Suprapubic skin (tissue), 4 donors: ENCODE results near the gene SETDB2. TPM values are rescaled to one million over a fixed set of nuclear protein-coding genes. Genes with fewer than 3 reads are reported as not detected.

Experiments used
- DNase-seq, 2 donors: peaks; one replicate each; pipeline ENCODE4 v3.0.0-alpha.2; 2019; ENCODE audit warnings: low spot score in 2 of 2
- H3K27ac ChIP-seq: fragments of 200-600 bp; sonication (generic); one replicate; pipeline ENCODE4 v1.5.1; 2019
- H3K27me3 ChIP-seq: fragments of 200-600 bp; sonication (generic); one replicate; pipeline ENCODE4 v1.5.1; 2019
- H3K36me3 ChIP-seq: fragments of 200-600 bp; sonication (generic); one replicate; pipeline ENCODE4 v1.5.1; 2019
- H3K4me1 ChIP-seq: fragments of 200-600 bp; sonication (generic); one replicate; pipeline ENCODE4 v1.5.1; 2019
- H3K4me3 ChIP-seq: fragments of 200-600 bp; sonication (generic); one replicate; pipeline ENCODE4 v1.5.1; 2019; ENCODE audit warnings: mild to moderate bottlenecking
- H3K9me3 ChIP-seq: fragments of 200-600 bp; sonication (generic); one replicate; pipeline ENCODE4 v1.5.1; 2019
- EP300 ChIP-seq: sonication (generic); formaldehyde crosslinking; IDR thresholded peaks from one replicate; pipeline ENCODE4 v1.6.1; 2017; ENCODE audit warnings: antibody characterized with exemption
- POLR2A ChIP-seq, 2 donors: fragments of 450-650 bp; IDR thresholded peaks; one replicate each; pipeline ENCODE4 v1.6.1; 2017; ENCODE audit warnings: antibody characterized with exemption in 2 of 2, mild to moderate bottlenecking in 2 of 2, moderate library complexity in 2 of 2
- POLR2AphosphoS5 ChIP-seq, 3 donors: sonication (generic); formaldehyde crosslinking; IDR thresholded peaks; one replicate each; pipeline ENCODE4 v1.6.1; 2017; ENCODE audit warnings: antibody characterized with exemption in 3 of 3
- WGBS: methylation state at CpG from one replicate; pipeline ENCODE4 v1.1.5; 2018; 5-methylcytosine and 5-hydroxymethylcytosine counted together
- total RNA-seq, 4 donors: library from RNA; depleted of rRNA; stranded (reverse); fragments of >200 nt; gene quantifications; one replicate each; pipeline ENCODE4 v1.1.0, GENCODE V29; 2016
- TF ChIP-seq, protein P1 (sequence below), 2 donors: fragments of 200-600 bp in 1 of 2; fragments of 450-650 bp in 1 of 2; sonication (generic) in 1 of 2; IDR thresholded peaks; one replicate each; pipeline ENCODE4 v1.5.1; 2016 to 2019; ENCODE audit warnings: antibody characterized with exemption in 2 of 2, mild to moderate bottlenecking in 1 of 2, moderate library complexity in 1 of 2

Gene SETDB2
- total RNA-seq, 4 donors from 2014 or later: 5.3 to 19.8 (median 11.0) TPM

DNA sequence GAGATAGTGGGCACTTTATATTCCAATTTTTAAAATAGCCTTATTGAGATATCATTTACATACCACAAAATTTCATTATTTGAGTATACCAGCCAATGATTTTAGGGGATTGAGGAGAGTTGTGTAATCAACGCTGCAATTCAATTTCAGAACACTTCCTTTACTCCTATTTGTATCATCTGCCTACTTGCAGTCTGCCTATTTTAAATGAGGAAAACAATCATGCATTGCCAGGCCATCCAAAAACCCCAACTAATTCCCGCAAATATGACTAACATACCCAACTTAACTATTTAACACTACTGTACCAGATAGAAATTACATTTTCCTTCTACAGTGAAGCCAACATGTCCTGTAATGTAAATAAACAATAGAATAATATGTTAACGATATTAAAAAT is 26.9 kb upstream of the SETDB2 start:
- H3K4me1 ChIP-seq: no peaks in the 10 kb centered on the region
- TF ChIP-seq POLR2A (IDR thresholded peaks at IDR 0.05) (no peak), EP300 (no peak), POLR2AphosphoS5 (IDR thresholded peaks at IDR 0.05) (no peak)
- TF ChIP-seq, protein P1, sequence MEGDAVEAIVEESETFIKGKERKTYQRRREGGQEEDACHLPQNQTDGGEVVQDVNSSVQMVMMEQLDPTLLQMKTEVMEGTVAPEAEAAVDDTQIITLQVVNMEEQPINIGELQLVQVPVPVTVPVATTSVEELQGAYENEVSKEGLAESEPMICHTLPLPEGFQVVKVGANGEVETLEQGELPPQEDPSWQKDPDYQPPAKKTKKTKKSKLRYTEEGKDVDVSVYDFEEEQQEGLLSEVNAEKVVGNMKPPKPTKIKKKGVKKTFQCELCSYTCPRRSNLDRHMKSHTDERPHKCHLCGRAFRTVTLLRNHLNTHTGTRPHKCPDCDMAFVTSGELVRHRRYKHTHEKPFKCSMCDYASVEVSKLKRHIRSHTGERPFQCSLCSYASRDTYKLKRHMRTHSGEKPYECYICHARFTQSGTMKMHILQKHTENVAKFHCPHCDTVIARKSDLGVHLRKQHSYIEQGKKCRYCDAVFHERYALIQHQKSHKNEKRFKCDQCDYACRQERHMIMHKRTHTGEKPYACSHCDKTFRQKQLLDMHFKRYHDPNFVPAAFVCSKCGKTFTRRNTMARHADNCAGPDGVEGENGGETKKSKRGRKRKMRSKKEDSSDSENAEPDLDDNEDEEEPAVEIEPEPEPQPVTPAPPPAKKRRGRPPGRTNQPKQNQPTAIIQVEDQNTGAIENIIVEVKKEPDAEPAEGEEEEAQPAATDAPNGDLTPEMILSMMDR (IDR thresholded peaks at IDR 0.05): no peak
- no peak overlapping the region for H3K4me3 ChIP-seq
- no peak overlapping the region for H3K27ac ChIP-seq
- no peaks in the 10 kb centered on the region for H3K27me3 ChIP-seq
- no peak for DNase-seq
- no peaks in the 10 kb centered on the region for H3K9me3 ChIP-seq
- 67% methylated on average over 3 of the region's 3 CpGs for WGBS
- H3K36me3 ChIP-seq: no peaks in the 10 kb centered on the region

DNA sequence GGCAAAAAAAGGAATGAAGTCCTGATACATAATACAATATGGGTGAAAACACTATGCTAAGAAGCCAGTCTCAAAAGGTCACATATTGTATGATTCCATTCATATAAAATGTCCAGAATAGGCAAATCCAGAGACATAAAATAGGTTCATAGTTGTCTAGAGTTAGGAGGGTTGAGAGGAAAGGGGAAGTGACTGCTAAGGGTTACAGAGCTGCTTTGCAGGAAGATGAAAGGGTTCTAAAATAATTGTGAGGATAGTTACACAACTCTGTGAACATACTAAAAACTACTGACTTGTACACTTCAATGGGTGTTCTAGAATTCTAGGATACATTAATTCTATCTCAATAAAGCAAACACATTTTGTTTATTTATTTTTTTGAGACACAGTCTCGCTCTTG is 25.9 kb upstream of the SETDB2 start:
- Histone ChIP-seq H3K27me3 (no peaks in the 10 kb centered on the region), H3K36me3 (no peaks in the 10 kb centered on the region), H3K4me1 (no peaks in the 10 kb centered on the region), H3K9me3 (no peaks in the 10 kb centered on the region), H3K4me3 (no peak overlapping the region), H3K27ac (no peak overlapping the region)
- TF ChIP-seq POLR2A (IDR thresholded peaks at IDR 0.05) (no peak), EP300 (no peak), POLR2AphosphoS5 (IDR thresholded peaks at IDR 0.05) (no peak)
- TF ChIP-seq, protein P1 (IDR thresholded peaks at IDR 0.05): no peak
- no peak for DNase-seq
- WGBS: 83% methylated on average over 1 of the region's 1 CpG

DNA sequence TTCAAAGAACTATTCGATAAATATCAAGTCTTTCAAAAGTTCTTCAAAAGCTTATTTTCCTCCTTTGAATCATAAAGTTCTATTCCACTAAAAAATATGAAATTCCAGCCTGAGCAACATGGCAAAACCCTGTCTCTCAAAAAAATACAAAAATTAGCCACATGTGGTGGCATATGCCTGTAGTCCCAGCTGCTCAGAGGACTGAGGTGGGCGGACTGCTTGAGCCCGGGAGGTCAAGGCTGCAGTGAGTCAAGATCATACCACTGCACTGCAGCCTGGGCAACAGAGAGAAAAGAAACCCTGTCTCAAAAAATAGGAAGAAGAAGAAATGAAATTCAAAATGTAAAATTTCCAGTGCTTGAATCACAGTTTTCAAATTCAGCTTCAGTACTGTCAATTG is 24.8 kb upstream of the SETDB2 start:
- Histone ChIP-seq H3K36me3 (no peaks in the 10 kb centered on the region), H3K27me3 (no peaks in the 10 kb centered on the region), H3K27ac (no peak overlapping the region), H3K4me3 (no peak overlapping the region), H3K4me1 (no peaks in the 10 kb centered on the region), H3K9me3 (no peaks in the 10 kb centered on the region)
- TF ChIP-seq POLR2AphosphoS5 (IDR thresholded peaks at IDR 0.05) (no peak), EP300 (no peak), POLR2A (IDR thresholded peaks at IDR 0.05) (no peak)
- TF ChIP-seq, protein P1 (IDR thresholded peaks at IDR 0.05): no peak
- WGBS: 74% methylated on average over 3 of the region's 3 CpGs
- no peak for DNase-seq

DNA sequence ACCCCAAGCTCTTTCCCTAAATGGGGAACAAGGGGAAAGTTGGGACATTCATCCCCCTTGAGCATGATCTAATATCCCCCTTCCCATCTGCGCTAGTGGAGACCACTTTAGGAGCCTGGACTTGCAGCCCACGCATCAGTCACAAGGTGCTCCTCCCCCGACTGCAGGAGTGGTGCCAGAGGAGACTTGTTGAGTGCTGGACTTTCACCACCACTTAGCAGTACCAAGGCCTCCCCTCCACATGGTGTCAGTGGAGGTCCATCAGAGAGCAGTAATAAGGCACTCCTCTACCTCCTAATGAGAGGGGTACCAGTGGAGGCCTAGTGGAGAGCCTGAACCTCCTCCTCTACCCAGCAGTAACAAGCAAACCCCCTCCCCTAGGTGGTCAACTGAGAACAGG is 22.7 kb upstream of the SETDB2 start:
- H3K4me1 ChIP-seq: no peaks in the 10 kb centered on the region

DNA sequence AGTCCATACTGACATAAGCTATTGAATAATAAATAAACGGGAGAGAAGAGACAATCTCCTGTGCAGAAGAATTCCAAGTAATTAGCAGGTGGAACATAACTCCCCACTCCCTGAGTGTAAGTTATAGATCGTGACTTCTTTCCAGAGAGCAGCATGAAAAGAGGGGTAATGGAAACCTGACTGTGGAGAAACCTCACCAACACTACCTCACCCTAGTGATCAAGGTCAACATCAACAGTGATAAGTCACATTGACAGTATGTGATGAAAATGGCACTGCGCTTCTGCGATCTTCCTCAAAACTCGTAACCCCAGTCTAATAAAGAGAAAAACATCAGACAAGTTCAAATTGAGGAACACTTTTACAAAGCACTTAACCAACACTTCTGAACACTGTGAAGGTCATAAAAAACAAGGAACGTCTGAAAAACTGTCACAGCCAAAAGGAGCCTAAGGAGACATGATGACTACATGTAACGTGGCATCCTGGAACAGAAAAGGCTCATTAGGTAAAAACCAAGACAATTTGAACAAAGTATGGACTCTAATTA is 20.0 kb upstream of the SETDB2 start:
- Histone ChIP-seq H3K9me3 (no peaks in the 10 kb centered on the region), H3K36me3 (peaks cover 7% of the 10 kb centered on the region), H3K27me3 (no peaks in the 10 kb centered on the region), H3K27ac (no peak overlapping the region), H3K4me3 (no peak overlapping the region), H3K4me1 (no peaks in the 10 kb centered on the region)
- no peak for TF ChIP-seq EP300
- TF ChIP-seq, protein P1 (IDR thresholded peaks at IDR 0.05): no peak
- TF ChIP-seq POLR2AphosphoS5 (IDR thresholded peaks at IDR 0.05): no peak
- TF ChIP-seq POLR2A (IDR thresholded peaks at IDR 0.05): no peak
- 92% methylated on average over 7 of the region's 7 CpGs for WGBS
- DNase-seq: no peak

More for the DNA sequence above, 22.7 kb upstream of the SETDB2 start:
- no peaks in the 10 kb centered on the region for H3K9me3 ChIP-seq
- no peak overlapping the region for H3K27ac ChIP-seq
- no peak for DNase-seq
- no peak for TF ChIP-seq POLR2AphosphoS5 (IDR thresholded peaks at IDR 0.05)
- TF ChIP-seq, protein P1 (IDR thresholded peaks at IDR 0.05): no peak
- no peak for TF ChIP-seq EP300
- no peak for TF ChIP-seq POLR2A (IDR thresholded peaks at IDR 0.05)
- 96% methylated on average over 3 of the region's 3 CpGs for WGBS
- no peaks in the 10 kb centered on the region for H3K27me3 ChIP-seq
- no peaks in the 10 kb centered on the region for H3K36me3 ChIP-seq
- no peak overlapping the region for H3K4me3 ChIP-seq
